KMS-11 (cell line): ENCODE results near the gene LAMB1.

Source experiments
- H2AFZ ChIP-seq: fragments of 200-600 bp; sonication (generic); 2 replicates; pipeline ENCODE4 v1.6.1; 2016; ENCODE audit warnings: antibody characterized with exemption, mixed run types, low read depth
- H3K27ac ChIP-seq: fragments of 200-600 bp; sonication (generic); 2 replicates; pipeline ENCODE4 v1.6.1; 2016; ENCODE audit warnings: mild to moderate bottlenecking, mixed run types
- H3K27me3 ChIP-seq: fragments of 200-600 bp; sonication (generic); 2 replicates; pipeline ENCODE4 v1.6.1; 2017; ENCODE audit warnings: mild to moderate bottlenecking, low read depth, mixed run types, moderate library complexity; ENCODE audit not compliant: insufficient read depth
- H3K36me3 ChIP-seq: fragments of 200-600 bp; sonication (generic); 2 replicates; pipeline ENCODE4 v1.6.1; 2017; ENCODE audit warnings: mild to moderate bottlenecking, mixed run types; ENCODE audit not compliant: insufficient read depth
- H3K4me1 ChIP-seq: fragments of 200-600 bp; sonication (generic); 2 replicates; pipeline ENCODE4 v1.6.1; 2016; ENCODE audit warnings: mild to moderate bottlenecking, low read depth, mixed run types; ENCODE audit not compliant: poor library complexity, severe bottlenecking
- H3K4me2 ChIP-seq: fragments of 200-600 bp; sonication (generic); 2 replicates; pipeline ENCODE4 v1.7.0; 2016; ENCODE audit warnings: mild to moderate bottlenecking, mixed run types
- H3K4me3 ChIP-seq: fragments of 200-600 bp; sonication (generic); IDR thresholded peaks from 2 replicates; pipeline ENCODE4 v1.6.1; 2017; ENCODE audit warnings: low read depth, low read length, mixed read lengths; ENCODE audit not compliant: insufficient read depth
- H3K79me2 ChIP-seq: fragments of 200-600 bp; sonication (generic); 2 replicates; pipeline ENCODE4 v1.6.1; 2016; ENCODE audit warnings: low read depth, mixed run types; ENCODE audit not compliant: insufficient read depth
- H3K9ac ChIP-seq: fragments of 200-600 bp; sonication (generic); 2 replicates; pipeline ENCODE4 v1.6.1; 2016; ENCODE audit warnings: mild to moderate bottlenecking, mixed run types
- H4K20me1 ChIP-seq: fragments of 200-600 bp; sonication (generic); 2 replicates; pipeline ENCODE4 v1.6.1; 2016; ENCODE audit warnings: mild to moderate bottlenecking, mixed run types; ENCODE audit not compliant: insufficient read depth
- TF ChIP-seq, protein P1 (sequence below): fragments of 200-600 bp; sonication (generic); conservative IDR thresholded peaks from 2 replicates; pipeline ENCODE4 v1.6.1; 2017; ENCODE audit warnings: low read depth, mild to moderate bottlenecking, antibody characterized with exemption, low read length, moderate library complexity, mixed read lengths

The LAMB1 gene

DNA sequence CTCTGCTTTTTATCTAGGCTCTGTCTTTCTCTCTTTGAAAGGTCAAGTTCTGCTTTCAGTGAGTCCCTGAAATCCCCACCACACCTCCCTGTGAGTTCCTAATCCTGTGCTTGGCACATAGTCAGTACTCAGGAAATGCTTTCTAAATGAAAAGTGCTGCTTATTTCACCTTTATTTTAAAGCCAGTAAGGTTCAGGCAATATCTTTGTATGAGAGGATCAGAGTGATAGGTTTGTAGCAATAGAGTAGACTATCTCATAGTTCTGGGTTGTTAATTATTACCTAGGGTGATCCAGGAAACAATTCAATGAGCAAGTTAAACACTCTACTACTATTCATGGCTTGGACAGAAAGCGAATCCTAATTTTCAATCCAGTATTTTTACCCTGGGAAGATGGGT, 7.4 kb upstream of the LAMB1 start:
- H3K9ac ChIP-seq: no peak overlapping the region

DNA sequence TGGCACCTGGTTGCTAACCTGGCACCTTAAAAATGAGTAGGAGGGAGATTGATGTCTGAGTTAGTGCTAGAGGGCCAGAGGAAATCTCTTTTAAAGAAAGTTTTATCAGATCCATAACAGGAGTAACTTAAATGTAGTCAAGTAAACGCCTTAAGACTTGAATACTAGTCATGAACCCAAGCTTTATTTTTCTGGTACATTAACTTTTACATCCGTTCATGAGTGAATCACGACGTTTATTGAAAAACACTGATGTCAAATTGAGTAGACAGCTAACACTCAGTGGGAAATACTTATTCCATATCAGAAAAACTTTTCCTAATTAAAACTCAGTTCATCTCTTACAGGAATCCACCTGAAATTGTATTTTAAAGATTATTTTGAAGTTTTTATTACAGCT, 6.9 kb upstream of the LAMB1 start:
- no peaks in the 10 kb centered on the region for H3K79me2 ChIP-seq
- no peaks in the 10 kb centered on the region for H3K36me3 ChIP-seq
- H3K4me2 ChIP-seq: no peak overlapping the region
- H4K20me1 ChIP-seq: no peaks in the 10 kb centered on the region
- no peak overlapping the region for H3K4me3 ChIP-seq
- no peaks in the 10 kb centered on the region for H3K27me3 ChIP-seq
- H3K27ac ChIP-seq: no peak overlapping the region
- no peak overlapping the region for H2AFZ ChIP-seq
- H3K9ac ChIP-seq: no peak overlapping the region
- TF ChIP-seq, protein P1, sequence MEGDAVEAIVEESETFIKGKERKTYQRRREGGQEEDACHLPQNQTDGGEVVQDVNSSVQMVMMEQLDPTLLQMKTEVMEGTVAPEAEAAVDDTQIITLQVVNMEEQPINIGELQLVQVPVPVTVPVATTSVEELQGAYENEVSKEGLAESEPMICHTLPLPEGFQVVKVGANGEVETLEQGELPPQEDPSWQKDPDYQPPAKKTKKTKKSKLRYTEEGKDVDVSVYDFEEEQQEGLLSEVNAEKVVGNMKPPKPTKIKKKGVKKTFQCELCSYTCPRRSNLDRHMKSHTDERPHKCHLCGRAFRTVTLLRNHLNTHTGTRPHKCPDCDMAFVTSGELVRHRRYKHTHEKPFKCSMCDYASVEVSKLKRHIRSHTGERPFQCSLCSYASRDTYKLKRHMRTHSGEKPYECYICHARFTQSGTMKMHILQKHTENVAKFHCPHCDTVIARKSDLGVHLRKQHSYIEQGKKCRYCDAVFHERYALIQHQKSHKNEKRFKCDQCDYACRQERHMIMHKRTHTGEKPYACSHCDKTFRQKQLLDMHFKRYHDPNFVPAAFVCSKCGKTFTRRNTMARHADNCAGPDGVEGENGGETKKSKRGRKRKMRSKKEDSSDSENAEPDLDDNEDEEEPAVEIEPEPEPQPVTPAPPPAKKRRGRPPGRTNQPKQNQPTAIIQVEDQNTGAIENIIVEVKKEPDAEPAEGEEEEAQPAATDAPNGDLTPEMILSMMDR: no peak
- H3K4me1 ChIP-seq: peaks cover 19% of the 10 kb centered on the region

More for the DNA sequence above, 7.4 kb upstream of the LAMB1 start:
- Histone ChIP-seq H3K4me1 (peaks cover 19% of the 10 kb centered on the region), H3K4me2 (no peak overlapping the region), H3K27ac (no peak overlapping the region), H3K36me3 (no peaks in the 10 kb centered on the region), H2AFZ (no peak overlapping the region), H3K79me2 (no peaks in the 10 kb centered on the region), H4K20me1 (no peaks in the 10 kb centered on the region), H3K27me3 (no peaks in the 10 kb centered on the region), H3K4me3 (no peak overlapping the region)
- TF ChIP-seq, protein P1: no peak

DNA sequence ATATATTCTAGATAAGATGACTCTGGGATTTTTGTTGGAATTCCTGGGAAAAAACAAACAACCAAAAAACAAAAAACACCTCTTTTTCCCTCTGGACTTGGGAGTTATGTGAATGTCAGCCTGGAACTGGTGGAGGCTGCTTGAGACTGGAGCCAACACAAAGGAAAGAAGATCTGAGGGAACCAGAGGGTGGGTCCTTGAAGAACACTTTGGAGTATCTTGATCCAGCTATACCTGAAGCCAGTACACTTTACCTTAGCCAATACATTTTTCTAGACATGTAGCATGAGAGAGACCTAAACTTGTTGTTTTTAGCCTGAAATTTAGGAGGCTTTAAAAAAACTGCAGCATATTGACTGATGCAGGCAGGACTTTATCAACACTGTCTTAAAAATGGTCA, 5.9 kb upstream of the LAMB1 start:
- H3K36me3 ChIP-seq: no peaks in the 10 kb centered on the region
- H3K9ac ChIP-seq: no peak overlapping the region
- H3K27me3 ChIP-seq: no peaks in the 10 kb centered on the region
- TF ChIP-seq, protein P1: no peak
- peaks cover 14% of the 10 kb centered on the region for H3K4me1 ChIP-seq
- no peak overlapping the region for H3K4me3 ChIP-seq
- H3K4me2 ChIP-seq: no peak overlapping the region
- no peaks in the 10 kb centered on the region for H3K79me2 ChIP-seq
- no peak overlapping the region for H3K27ac ChIP-seq
- H4K20me1 ChIP-seq: no peaks in the 10 kb centered on the region
- no peak overlapping the region for H2AFZ ChIP-seq

DNA sequence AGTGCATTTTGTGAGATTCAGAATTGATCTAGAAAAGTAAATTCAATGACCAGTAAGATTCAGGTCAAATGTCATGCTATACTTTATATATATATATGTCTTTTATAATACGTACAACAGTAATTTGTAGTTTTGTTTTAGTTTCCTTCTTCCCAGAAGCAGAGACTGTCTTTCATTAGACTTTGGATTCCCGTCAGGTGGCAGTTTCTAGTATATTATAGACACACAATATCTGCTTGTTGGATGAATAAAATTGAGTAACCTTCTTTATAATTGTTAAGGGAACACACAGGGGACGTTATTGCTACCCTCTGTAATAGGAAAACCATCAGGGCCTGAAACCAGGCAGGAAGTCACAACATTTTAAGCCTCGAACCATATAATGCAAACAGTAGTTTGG, 5.3 kb upstream of the LAMB1 start:
- no peak overlapping the region for H2AFZ ChIP-seq

More for the DNA sequence above, 5.3 kb upstream of the LAMB1 start:
- no peaks in the 10 kb centered on the region for H3K79me2 ChIP-seq
- no peaks in the 10 kb centered on the region for H4K20me1 ChIP-seq
- no peak overlapping the region for H3K4me3 ChIP-seq
- TF ChIP-seq, protein P1: no peak
- H3K36me3 ChIP-seq: no peaks in the 10 kb centered on the region
- H3K4me2 ChIP-seq: no peak overlapping the region
- no peak overlapping the region for H3K9ac ChIP-seq
- no peak overlapping the region for H3K27ac ChIP-seq
- H3K4me1 ChIP-seq: peaks cover 11% of the 10 kb centered on the region
- H3K27me3 ChIP-seq: no peaks in the 10 kb centered on the region
